ENCODE results near the gene OLIG1. TPM values are rescaled to one million over a fixed set of nuclear protein-coding genes. Genes with fewer than 3 reads are reported as not detected.

The OLIG1 gene
- total and polyA plus RNA-seq, 2 of the 4 experiments (the other 2 are of a cell fraction), result not detected

- Histone ChIP-seq H3K4me3 (ENCODE audit: insufficient read depth, low read depth, low read length) (no peak overlapping the region), H4K5ac (ENCODE audit: low read depth, low read length) (no peak overlapping the region), H3K4me2 (ENCODE audit: low read depth, low read length) (no peak overlapping the region), H3K36me3 (ENCODE audit: control insufficient read depth, insufficient read depth, low read length) (no peaks in the 10 kb centered on the region), H3K9me1 (ENCODE audit: insufficient read depth, low read length) (no peaks in the 10 kb centered on the region), H2BK5ac (ENCODE audit: low read depth, low read length, poor library complexity, severe bottlenecking) (no peak overlapping the region), H3K27me3 (ENCODE audit: control insufficient read depth, insufficient read depth, low read length) (peaks cover 90% of the 10 kb centered on the region), H3K4me1 (ENCODE audit: control insufficient read depth, insufficient read depth, low read length) (no peaks in the 10 kb centered on the region), H3K9ac (ENCODE audit: low read depth, low read length) (no peak overlapping the region), H4K20me1 (ENCODE audit: insufficient read depth, low read length) (peaks cover 3% of the 10 kb centered on the region; the same call in 1 of the 2 replicates), H3K4ac (ENCODE audit: low read depth, low read length) (no peak overlapping the region), H2AK5ac (ENCODE audit: low read depth, low read length) (no peak overlapping the region), H2AFZ (replicated peaks; ENCODE audit: low read length, poor library complexity) (peak overlapping the region; percentile 37), H3K14ac (replicated peaks; ENCODE audit: low read depth, low read length) (no peak overlapping the region), H3K9me3 (ENCODE audit: control insufficient read depth, insufficient read depth, low read length) (peaks cover 7% of the 10 kb centered on the region), H3K79me1 (ENCODE audit: low read depth in 1 of 2, low read length in 2 of 2) (no peaks in the 10 kb centered on the region), H4K91ac (ENCODE audit: insufficient read depth, low read depth, low read length) (no peak overlapping the region), H3K18ac (ENCODE audit: low read depth, low read length) (no peak overlapping the region), H2AK9ac (replicated peaks; ENCODE audit: low read depth, low read length, poor library complexity) (no peak overlapping the region), H3K56ac (ENCODE audit: extremely low read depth, insufficient read depth, low read length) (no peak overlapping the region), H3K27ac (ENCODE audit: insufficient read depth, low read length) (no peak overlapping the region), H2BK120ac (ENCODE audit: low read depth, low read length) (no peak overlapping the region), H3K23ac (ENCODE audit: low read depth, low read length) (no peak overlapping the region), H2BK20ac (ENCODE audit: low read depth, low read length) (no peak overlapping the region), H2BK15ac (ENCODE audit: low read depth, low read length) (no peak overlapping the region), H4K8ac (ENCODE audit: low read depth in 2 of 2, low read length in 2 of 2) (no peak overlapping the region)
- TF ChIP-seq RFX5 (IDR thresholded peaks at IDR 0.05; ENCODE audit: low read depth, low read length), result no peak
- TF ChIP-seq CHD1 (IDR thresholded peaks at IDR 0.05; ENCODE audit: low read depth, low read length), result no peak
- no peak for TF ChIP-seq MXI1 (IDR thresholded peaks at IDR 0.05; ENCODE audit: borderline replicate concordance, low read depth, low read length)
- no peak for TF ChIP-seq BHLHE40 (IDR thresholded peaks at IDR 0.05; ENCODE audit: low read depth, low read length)
- TF ChIP-seq POLR2A (IDR thresholded peaks at IDR 0.05; ENCODE audit: low read depth, low read length), result no peak
- TF ChIP-seq USF2 (IDR thresholded peaks at IDR 0.05; ENCODE audit: low read depth, low read length), result no peak
- TF ChIP-seq RCOR1 (IDR thresholded peaks at IDR 0.05; ENCODE audit: insufficient replicate concordance, low read length), result no peak
- TF ChIP-seq CEBPB (IDR thresholded peaks at IDR 0.05; ENCODE audit: low read depth, low read length), result no peak
- TF ChIP-seq ELK1 (IDR thresholded peaks at IDR 0.05; ENCODE audit: borderline replicate concordance, low read depth, low read length), result no peak
- no peak for TF ChIP-seq NFE2L2 (IDR thresholded peaks at IDR 0.05; ENCODE audit: low read depth, low read length)
- TF ChIP-seq CTCF (conservative IDR thresholded peaks at IDR 0.05; ENCODE audit: low read depth, low read length), result no peak
- TF ChIP-seq MAFK (IDR thresholded peaks at IDR 0.05; ENCODE audit: low read depth, low read length), result no peak
- TF ChIP-seq FOS (IDR thresholded peaks at IDR 0.05; ENCODE audit: low read depth, low read length), result no peak
- no peak for TF ChIP-seq MAZ (IDR thresholded peaks at IDR 0.05; ENCODE audit: borderline replicate concordance, low read depth, low read length)
- no peak for TF ChIP-seq RAD21 (IDR thresholded peaks at IDR 0.05; ENCODE audit: low read length)
- TF ChIP-seq SMC3 (IDR thresholded peaks at IDR 0.05; ENCODE audit: low read depth, low read length), result no peak
- DNase-seq (no peak), ATAC-seq (ENCODE audit: low read depth) (no peak)
- in situ Hi-C loops (cut with MboI; ENCODE audit: low sequenced_read_pairs) (no loop called here), dilution Hi-C loops (cut with HindIII; ENCODE audit: low sequenced_read_pairs, unreplicated experiment) (no loop called here), intact Hi-C loops (cut with micrococcal nuclease) (no loop called here)
- BruUV-seq (replicated peaks), result no TSS peak
- POLR2A ChIA-PET (ENCODE audit: unreplicated experiment), result no interaction called here
- CTCF ChIA-PET, result no interaction called here
- no CpG with 5 or more reads among the region's 11 CpGs for WGBS, 2 experiments (ENCODE audit: extremely low coverage in 2 of 2, insufficient read length in 1 of 2)
These were observed 48.8 kb upstream of the OLIG1 start for GRCh38 chr21:33021150-33021549.
